Vagina (tissue), 2 donors: Measurements from ENCODE around the gene DHX29.

Experiments used
- CTCF ChIP-seq, 3 experiments: fragments of 450-650 bp in 2 of 3; fragments of 200-600 bp in 1 of 3; sonication (generic) in 1 of 3; IDR thresholded peaks; one replicate each; pipeline ENCODE4 v1.5.1; 2017 to 2019; ENCODE audit warnings: antibody characterized with exemption in 3 of 3, mild to moderate bottlenecking in 2 of 3, moderate library complexity in 2 of 3
- POLR2A ChIP-seq, 2 donors: fragments of 450-650 bp; IDR thresholded peaks; one replicate each; pipeline ENCODE4 v1.6.1; 2017; ENCODE audit warnings: antibody characterized with exemption in 2 of 2, mild to moderate bottlenecking in 2 of 2, moderate library complexity in 2 of 2
- POLR2AphosphoS5 ChIP-seq, 2 donors: sonication (generic); formaldehyde crosslinking; IDR thresholded peaks; one replicate each; pipeline ENCODE4 v1.9.0; 2017; ENCODE audit warnings: antibody characterized with exemption in 2 of 2, mild to moderate bottlenecking in 2 of 2, low read depth in 1 of 2; ENCODE audit not compliant: insufficient read depth in 1 of 2

GRCh38 chr5:55290991-55291390, 16.5 kb downstream of the DHX29 start:
- TF ChIP-seq CTCF (IDR thresholded peaks at IDR 0.05), result no peak
- no peak for TF ChIP-seq POLR2A (IDR thresholded peaks at IDR 0.05)
- TF ChIP-seq POLR2AphosphoS5 (IDR thresholded peaks at IDR 0.05; ENCODE audit: insufficient read depth in 1 of 2, low read depth in 1 of 2), result no peak
